ENCODE results near the gene TCF21.

Gene TCF21

GRCh38 chr6:133889557-133890403 is 867 bp downstream of the TCF21 start:
- DNase-seq (ENCODE audit: low read depth) = no peak

GRCh38 chr6:133890711-133891148 is 1.8 kb downstream of the TCF21 start:
- no peak for DNase-seq (ENCODE audit: low read depth)

GRCh38 chr6:133891149-133891926 is 2.4 kb downstream of the TCF21 start:
- no peak for DNase-seq (ENCODE audit: low read depth)

GRCh38 chr6:133891927-133892812 is 3.3 kb downstream of the TCF21 start:
- no peak for DNase-seq (ENCODE audit: low read depth)

- no peak for DNase-seq (ENCODE audit: low read depth)
Measured at GRCh38 chr6:133892813-133893691, 4.1 kb downstream of the TCF21 start.

GRCh38 chr6:133893946-133894345 is 5.0 kb downstream of the TCF21 start:
- no peak for DNase-seq (ENCODE audit: low read depth)

GRCh38 chr6:133894369-133894768 is 5.5 kb downstream of the TCF21 start:
- DNase-seq (ENCODE audit: low read depth) = no peak

- no peak for DNase-seq (ENCODE audit: low read depth)
Measured at GRCh38 chr6:133894795-133895358, 6.0 kb downstream of the TCF21 start.

- no peak for DNase-seq (ENCODE audit: low read depth)
Measured at GRCh38 chr6:133895573-133896343, 6.8 kb downstream of the TCF21 start.

- DNase-seq (ENCODE audit: low read depth) = no peak
Measured at GRCh38 chr6:133896344-133896721, 7.4 kb downstream of the TCF21 start.

- DNase-seq (ENCODE audit: low read depth) = no peak
Measured at GRCh38 chr6:133898263-133898662, 9.3 kb downstream of the TCF21 start.

- DNase-seq (ENCODE audit: low read depth) = no peak
Measured at GRCh38 chr6:133899556-133899955, 10.6 kb downstream of the TCF21 start.

- no peak for DNase-seq (ENCODE audit: low read depth)
Measured at GRCh38 chr6:133903855-133904254, 14.9 kb downstream of the TCF21 start.

- DNase-seq (ENCODE audit: low read depth) = no peak
Measured at GRCh38 chr6:133906050-133906449, 17.1 kb downstream of the TCF21 start.

GRCh38 chr6:133916650-133917151 is 27.8 kb downstream of the TCF21 start:
- peak; percentile 71 for DNase-seq (ENCODE audit: low read depth)

GRCh38 chr6:133917781-133918180 is 28.9 kb downstream of the TCF21 start:
- DNase-seq (ENCODE audit: low read depth) = no peak

- no peak for DNase-seq (ENCODE audit: low read depth)
Measured at GRCh38 chr6:133918208-133918930, 29.5 kb downstream of the TCF21 start.

- no peak for DNase-seq (ENCODE audit: low read depth)
Measured at GRCh38 chr6:133919362-133919761, 30.4 kb downstream of the TCF21 start.

GRCh38 chr6:133921249-133921859 is 32.4 kb downstream of the TCF21 start:
- peak; percentile 54 for DNase-seq (ENCODE audit: low read depth)
